Fibroblast of lung (primary cell): ENCODE results near the gene KRT40.

ENCODE experiments used
- EZH2 ChIP-seq: IDR thresholded peaks from 2 replicates; pipeline ENCODE4 v1.5.1; 2012; ENCODE audit warnings: low read length, control low read depth, mild to moderate bottlenecking; ENCODE audit errors: missing control alignments
- TF ChIP-seq, protein P1 (sequence below), 2 donors: IDR thresholded peaks in 1 of 2; conservative IDR thresholded peaks in 1 of 2; 1 replicate in 1 of 2; 2 replicates in 1 of 2; pipeline ENCODE4 v1.5.1; 2011 to 2012; ENCODE audit warnings: low read length in 2 of 2, control low read depth in 1 of 2, inconsistent platforms in 1 of 2, low read depth in 1 of 2, mild to moderate bottlenecking in 1 of 2

DNA sequence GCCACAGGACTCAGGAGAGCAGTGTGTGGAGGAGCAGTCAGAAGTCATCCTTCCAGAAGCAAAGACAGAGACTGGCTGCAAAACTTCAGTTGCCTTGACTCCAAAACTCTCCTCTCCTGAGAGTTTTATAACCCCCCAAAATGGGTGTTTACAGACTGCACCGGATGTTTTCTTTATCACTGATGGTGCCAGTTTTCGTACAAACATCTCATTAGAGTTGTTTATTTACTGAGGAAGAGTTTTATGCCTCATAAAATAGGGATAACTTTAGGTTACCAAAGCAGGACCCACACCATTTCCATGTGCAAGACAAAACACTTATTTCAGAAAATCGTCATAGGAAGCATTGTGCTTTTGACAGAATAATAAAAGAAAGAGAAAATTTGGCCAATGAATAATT is at the start of gene KRT40:
- TF ChIP-seq, protein P1, sequence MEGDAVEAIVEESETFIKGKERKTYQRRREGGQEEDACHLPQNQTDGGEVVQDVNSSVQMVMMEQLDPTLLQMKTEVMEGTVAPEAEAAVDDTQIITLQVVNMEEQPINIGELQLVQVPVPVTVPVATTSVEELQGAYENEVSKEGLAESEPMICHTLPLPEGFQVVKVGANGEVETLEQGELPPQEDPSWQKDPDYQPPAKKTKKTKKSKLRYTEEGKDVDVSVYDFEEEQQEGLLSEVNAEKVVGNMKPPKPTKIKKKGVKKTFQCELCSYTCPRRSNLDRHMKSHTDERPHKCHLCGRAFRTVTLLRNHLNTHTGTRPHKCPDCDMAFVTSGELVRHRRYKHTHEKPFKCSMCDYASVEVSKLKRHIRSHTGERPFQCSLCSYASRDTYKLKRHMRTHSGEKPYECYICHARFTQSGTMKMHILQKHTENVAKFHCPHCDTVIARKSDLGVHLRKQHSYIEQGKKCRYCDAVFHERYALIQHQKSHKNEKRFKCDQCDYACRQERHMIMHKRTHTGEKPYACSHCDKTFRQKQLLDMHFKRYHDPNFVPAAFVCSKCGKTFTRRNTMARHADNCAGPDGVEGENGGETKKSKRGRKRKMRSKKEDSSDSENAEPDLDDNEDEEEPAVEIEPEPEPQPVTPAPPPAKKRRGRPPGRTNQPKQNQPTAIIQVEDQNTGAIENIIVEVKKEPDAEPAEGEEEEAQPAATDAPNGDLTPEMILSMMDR (conservative IDR thresholded peaks at IDR 0.05 in 1 of 2, IDR thresholded peaks at IDR 0.05 in 1 of 2; ENCODE audit: low read depth in 1 of 2, low read length in 2 of 2) = no peak
- no peak for TF ChIP-seq EZH2
